GM21515 (cell line): ENCODE measurements around the gene ZNF277.
"Not testable (repeated sequence)": the region's sequence is repeated elsewhere in the genome, so short reads cannot be mapped to it uniquely, and the experiment has no call there.

Experiments used
- ATAC-seq: cut with Tn5 transposase; IDR thresholded peaks from one replicate; pipeline ENCODE4 v1.9.1; 2021; ENCODE audit not compliant: unreplicated experiment

Gene ZNF277

DNA sequence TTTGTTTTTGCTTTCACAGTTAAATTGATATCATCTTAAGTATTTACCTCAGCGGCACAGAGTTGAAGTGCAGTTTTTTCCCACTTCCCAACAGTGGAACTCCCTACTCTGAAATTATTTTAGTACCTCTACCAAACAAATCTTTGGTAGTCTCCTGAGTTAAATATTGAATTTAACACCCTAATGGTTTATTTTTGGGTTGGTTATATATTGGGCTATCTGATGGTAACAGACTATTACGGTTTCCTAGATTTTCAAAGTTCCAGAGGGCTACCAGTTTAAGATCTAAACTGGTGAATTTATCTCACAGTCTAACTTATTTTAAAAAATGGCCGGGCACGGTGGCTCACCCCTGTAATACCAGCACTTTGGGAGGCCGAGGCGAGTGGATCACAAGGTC, 1.3 kb downstream of the ZNF277 start:
- ATAC-seq = no peak

DNA sequence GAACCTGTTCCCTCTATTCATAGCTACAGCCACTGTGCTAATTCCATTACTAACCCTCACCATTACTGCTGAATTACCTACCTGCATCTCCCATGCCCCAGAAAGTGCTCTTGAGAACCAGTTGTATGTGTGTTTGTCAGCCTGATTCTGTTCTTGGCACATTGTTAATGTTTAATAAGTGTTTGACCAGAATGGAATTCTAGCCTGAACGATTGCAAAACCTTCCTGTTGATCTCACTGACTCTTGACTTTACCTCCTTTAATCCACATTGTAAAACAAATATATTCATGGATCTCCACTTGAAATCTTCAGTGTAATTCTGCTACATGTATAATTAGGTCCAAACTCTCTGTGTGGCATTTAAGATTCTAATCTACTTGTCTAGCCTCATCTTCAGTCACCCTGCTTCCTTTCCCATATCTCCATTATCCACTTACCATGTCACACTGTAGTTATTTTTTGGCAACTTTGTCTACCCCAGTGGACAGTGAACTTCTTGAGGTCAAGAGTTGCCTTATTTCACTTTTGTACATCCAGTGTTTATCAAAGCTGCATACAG, 4.9 kb downstream of the ZNF277 start:
- no peak for ATAC-seq

DNA sequence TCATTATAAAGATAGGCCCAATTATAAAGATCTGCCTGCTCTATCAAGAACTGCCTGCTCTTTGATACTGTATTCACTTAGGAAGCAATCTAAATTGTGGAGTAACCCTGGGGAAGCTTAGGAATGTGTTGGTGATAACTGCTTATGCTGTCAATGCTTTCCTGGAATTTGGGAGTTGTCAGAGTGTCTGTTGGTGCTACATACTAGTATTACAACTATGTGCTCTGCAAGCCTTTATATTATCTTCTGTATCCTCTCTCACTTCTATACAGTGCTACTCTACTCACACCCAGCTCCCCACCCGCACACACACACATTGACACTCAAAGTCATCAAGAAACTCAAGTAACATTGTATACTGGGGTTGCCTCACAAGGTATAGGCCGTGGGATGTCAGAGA, 6.1 kb downstream of the ZNF277 start:
- ATAC-seq = no peak

DNA sequence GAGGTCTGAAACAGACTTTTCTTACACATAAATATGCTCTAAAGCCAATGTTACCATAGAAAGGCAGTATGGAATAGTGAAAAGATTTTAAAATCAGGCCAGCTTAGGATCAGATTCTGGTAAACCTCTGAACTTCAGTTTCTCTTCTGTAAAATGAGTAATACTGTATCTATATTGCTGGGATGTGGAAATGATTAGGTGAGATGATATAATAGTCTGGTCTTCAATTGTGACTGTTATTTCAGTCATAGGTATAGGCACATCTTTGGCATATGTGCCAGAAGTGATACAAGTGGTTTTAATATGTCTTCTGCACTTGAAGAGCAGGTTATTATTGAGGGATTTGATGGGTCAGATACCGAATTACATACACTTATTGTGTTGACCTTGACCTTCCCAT, 7.2 kb downstream of the ZNF277 start:
- ATAC-seq = no peak

DNA sequence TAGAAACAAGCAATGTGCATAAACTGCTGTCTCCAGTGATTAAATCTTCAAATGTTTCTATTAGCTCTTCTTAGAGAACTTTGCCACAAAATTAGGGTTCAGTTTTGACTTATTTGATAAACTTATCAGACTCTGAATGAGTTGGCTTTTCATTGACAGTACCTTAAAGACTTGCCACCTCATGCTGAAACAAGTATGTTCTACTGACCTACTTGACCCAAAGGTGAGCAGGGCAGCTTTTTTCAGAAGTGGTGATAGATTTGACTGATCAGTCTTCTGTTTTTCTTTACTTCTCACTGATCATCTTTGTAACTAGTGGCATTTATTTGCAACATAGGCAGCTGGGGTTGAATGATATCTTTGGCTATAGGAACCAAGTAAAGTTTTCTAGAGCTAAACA, 7.8 kb downstream of the ZNF277 start:
- ATAC-seq = no peak

DNA sequence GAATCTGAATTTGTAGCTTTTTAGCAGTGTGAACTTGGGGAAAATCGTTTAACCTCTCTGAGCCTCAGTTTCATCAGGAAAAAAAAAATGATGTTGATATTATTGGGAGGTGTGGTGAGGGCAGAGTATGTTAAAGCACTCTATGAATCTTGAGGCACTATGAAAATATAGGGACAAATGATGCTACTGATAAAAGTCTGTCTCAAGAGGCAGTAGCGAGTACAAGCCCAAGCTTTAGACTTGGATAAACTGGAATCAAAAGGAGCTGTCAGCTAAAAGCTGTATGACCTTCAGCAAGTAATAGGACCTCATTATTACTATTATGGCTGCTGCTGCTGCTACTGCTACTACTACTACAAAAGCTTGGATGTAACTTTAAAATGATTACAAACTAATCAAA, 8.4 kb downstream of the ZNF277 start:
- no peak for ATAC-seq

DNA sequence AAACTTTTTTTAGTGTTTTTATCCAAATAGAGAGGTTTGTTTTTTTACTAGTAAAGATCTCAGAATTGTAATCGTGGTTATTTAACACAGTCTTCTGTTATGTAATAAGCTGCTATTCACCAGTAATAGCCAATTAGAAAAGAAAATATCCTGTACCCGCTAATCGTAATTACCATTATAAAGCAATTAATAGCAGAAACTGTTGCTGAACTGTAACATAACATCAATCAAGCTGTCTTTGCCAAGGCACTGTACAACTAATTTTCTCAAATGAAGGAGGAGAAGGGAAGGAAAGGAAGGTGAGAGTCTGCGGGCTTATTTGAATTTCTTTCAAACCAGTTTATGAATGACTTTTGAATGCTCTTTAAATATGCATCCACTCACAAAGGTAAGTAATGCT, 9.3 kb downstream of the ZNF277 start:
- ATAC-seq = no peak

DNA sequence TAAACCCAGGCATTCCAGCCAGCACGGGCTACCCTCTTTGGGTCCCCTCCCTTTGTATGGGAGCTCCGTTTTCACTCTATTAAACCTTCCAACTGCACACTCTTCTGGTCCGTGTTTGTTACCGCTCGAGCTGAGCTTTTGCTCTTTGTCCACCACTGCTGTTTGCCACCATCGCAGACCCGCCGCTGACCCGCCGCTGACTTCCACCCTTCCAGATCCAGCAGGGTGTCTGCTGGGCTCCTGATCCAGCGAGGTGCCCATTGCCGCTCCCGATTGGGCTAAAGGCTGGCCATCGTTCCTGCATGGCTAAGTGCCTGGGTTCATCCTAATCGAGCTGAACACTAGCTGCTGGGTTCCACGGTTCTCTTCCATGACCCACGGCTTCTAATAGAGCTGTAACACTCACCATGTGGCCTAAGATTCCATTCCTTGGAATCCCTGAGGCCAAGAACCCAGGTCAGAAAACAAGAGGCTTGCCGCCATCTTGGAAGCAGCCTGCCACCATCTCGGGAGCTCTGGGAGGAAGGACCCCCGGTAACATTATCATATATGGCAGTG, 14.5 kb downstream of the ZNF277 start:
- no peak for ATAC-seq

DNA sequence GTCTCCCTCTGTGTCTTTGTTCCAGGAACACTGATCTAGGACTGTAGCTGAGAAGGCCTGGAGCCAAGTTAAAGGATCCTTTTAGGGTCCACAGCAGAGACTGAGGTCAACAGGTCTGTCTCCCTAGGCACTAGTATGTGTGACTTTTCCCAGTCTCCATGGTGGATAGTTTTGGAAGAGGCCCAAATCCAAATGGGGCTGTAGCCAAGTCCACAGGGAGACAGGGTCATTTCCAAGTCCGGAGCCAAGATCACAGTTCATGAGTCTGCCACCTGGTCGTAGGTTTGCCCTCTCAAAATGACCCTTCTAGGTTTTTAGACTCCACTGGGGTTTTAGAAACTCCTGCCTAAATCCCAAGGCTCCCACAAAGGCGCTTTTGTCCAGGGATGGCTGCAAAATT, 16.8 kb downstream of the ZNF277 start:
- ATAC-seq = no peak

DNA sequence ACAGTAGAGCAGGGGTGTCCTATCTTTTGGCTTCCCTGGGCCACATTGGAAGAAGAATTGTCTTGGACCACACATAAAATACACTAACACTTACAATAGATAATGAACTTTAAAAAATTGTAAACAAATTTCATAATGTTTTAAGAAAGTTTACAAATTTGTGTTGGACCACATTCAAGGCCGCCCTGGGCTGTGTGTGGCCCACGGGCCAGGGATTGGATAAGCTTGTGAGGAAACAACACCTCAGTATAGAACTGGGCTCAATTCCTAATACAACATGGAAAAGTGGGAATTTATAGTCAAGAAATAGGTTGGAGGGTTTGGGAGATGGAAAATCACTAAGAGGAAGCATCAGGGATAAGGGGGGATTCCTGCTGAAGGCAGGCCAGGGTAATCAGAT, 17.7 kb downstream of the ZNF277 start:
- no peak for ATAC-seq

DNA sequence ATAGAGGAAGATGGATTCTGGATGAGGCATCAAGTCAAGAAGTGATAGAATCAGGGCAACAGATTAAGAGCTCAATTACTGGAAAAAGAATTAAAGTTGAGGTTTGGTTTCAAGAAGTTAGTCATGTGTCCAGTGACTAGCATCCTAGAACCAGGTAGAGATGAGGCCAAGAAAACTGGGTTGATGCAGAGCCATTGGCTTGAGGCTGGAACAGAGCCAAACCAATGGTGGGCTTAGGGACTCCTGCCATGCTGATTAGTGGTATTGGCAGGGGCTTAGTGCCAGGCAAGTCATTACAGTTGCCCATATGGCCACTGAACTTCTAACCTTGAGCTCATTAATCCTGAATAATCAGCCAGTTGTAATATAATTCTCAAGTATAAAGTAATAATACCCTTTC, 18.5 kb downstream of the ZNF277 start:
- ATAC-seq = no peak

DNA sequence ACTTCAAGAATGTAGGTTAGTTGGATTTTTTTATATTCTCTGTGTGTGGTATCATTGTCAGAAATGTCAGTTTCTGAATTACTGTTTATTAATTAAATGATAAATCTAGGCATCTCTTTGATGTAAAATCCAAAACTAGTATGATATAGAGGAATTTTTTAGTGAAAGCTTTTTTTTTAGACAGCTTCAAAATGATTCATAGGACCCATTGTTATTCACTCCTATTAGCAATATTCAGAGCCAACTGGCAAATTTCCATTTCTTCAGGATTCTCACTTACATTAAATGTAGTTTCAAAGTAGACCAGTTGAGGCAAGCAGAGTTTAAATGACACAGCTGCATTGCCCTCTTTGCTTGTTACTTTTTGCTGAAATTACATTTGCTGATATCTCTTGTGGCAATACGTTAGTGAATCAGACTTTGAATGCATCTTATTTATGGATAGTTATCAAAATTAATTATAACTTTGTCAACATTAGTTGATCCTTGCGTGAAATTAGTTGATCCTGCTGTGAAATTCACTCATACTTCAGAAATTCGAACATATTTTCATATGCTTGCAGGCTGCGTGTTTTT, 20.3 kb downstream of the ZNF277 start:
- ATAC-seq = no peak

DNA sequence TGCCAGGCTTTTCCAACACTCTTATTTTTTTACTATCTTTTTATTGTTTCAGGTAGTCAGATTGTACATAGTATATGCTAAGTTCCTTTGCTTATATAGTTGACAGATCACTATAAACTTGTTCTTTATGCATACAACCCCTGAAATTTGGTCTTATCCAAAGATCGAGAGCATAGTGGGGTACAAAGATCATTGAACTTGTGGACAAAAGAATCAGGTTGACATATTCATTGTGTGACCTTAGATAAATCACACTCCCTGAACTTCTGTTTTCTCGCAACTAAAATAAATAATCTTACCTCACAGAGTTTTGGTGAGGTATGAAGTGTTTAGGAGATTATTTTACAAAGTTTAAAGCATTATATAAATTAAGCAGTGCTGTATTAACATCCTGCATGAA, 22.1 kb downstream of the ZNF277 start:
- ATAC-seq = no peak

DNA sequence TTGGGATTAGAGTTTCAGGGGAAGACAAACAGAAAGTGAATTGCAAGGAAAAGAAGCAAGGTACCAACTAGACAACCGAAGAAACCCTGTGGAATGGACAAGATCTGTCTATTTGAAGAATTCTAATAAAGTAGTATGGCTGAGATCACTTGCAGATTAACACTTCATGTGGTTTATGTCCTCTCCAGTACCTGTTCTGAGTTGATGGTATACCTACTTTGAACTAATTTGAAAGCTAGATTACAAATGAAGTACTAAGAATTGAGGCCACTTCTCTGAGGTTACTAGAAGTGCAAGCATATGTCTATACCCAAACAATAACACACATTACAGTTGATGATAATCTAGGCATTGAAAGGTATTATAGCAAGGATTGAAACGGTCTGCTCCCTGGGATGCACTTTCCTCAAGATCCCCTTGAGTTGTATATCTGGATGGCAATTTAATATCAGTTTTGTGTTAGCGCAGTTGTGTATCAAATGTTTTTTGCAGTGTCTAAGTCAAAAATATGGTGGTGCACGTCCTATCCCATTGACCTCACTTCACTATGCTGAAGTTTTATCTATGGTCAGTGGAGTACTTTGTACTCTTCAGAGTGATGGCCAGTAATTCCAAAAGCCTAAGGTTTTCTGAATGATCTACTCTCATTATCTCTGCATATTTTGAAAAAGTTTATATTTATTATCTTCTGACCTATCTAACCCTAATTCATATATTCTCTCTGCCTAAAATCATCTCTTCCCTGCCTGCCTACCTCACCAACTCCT, 25.9 kb downstream of the ZNF277 start:
- no peak for ATAC-seq

DNA sequence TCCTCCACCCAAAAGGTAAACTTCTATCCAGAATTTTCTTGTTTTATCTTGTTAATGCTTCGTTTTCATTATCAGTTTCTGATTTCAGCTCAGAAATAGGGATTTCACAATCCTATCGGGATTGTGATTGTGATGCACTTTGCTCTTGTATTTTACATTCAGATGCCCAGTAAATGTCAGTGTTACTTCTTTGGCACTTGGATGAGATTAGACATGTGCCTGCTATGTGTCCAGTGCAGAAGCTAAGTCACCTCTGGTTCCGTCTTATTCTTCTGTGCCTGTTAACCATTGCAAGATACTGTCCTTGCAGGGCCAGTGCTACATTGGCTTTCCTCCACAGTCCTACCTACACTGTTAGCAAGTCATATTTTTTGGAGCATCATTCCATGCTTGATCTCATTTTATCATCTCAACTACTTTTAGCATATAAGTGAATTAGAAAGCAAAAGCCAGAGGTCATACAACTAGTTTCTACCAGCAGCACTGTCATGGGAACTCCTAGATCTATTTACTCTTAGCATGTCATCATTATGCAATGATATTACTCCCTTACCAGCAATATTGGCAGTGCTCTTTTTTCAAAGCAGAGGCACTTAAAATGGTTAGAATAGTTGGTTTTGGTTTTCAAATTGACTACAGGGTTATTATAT, 26.7 kb downstream of the ZNF277 start:
- no peak for ATAC-seq

DNA sequence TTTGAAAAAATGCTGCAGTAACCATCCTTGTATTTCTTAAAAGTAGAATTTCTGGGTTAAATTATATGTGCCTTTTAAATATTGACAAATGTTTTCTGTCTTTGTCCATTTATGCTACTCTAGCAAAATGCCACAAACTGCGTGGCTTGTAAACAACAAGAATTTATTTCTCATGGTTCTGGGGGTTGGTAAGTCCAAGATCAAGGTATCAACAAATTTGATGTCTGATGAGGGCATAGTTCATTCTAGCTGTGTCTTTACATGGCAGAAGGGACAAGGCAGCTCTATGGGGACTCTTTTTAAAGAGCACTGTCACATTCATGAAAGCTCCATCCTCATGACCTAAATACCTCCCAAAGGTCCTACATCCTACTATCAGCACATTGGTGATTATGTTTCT, 27.7 kb downstream of the ZNF277 start:
- no peak for ATAC-seq

DNA sequence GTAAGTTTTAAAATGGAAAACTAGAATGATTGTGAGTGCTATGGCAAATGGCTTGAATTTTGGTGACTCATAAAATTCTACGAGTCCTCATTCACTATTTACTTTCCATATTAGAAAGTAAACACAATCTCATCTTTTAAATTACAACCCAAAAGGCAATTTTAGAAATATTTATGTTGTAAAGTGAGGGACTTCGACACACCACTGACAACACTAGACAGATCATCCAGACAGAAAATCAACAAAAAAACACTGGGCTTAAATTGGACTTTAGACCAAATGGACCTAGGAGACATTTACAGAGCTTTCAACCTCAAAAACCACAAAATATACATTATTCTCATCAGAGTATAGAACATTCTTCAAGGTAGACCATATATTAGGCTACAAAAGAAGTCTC, 30.1 kb downstream of the ZNF277 start:
- no peak for ATAC-seq

DNA sequence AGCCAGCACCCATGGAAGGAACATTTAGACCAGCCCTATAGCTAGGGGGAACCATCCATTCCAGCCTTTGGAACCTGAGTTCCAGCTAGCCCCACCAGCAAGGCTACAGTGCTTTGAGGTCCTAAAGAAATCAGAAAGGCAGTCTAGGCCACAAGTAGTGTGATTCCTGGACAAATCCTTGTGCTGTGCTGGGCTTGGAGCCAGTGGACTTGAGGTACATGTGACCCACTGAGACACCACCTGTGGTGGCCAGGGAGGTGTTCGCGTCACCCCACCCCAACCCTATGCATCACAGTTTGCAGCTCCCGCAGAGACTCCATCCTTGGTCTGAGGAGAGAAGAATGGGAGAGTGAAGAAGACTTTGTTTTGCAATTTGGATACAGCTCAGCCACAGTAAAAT, 31.8 kb downstream of the ZNF277 start:
- no peak for ATAC-seq

DNA sequence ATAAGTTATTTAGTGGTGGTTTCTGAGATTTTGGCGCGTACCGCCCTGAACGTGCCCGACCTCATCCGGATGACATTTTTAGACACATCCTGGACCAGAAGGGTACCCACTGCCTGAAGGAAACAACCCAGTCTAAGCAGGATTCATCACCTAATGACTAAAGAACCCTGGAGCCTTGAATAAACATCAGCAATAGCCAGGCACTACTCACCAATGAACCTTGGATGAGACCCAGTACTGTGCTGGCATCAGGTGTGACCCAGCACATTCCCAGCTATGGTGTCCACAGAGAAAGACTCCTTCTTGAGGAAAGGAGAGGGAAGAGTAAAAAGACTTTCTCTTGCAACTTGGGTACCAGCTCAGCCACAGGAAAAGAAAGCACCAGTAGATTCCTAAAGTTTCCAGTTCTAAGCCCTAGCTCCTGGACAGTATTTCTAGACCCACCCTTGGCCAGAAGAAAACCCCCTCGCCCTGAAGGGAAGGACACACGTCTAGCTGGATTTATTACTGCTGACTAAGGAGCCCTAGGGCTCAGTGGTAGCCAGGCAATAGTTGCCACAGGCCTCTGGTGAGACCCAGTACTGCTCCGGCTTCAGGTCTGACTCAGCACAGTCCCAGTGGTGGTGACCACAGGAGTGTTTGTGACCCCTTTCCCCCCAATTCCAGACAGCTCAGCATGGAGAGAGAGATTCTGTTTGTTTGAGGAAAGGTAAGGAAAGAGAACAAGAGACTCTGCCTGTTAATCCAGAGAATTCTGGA, 32.5 kb downstream of the ZNF277 start:
- no peak for ATAC-seq

DNA sequence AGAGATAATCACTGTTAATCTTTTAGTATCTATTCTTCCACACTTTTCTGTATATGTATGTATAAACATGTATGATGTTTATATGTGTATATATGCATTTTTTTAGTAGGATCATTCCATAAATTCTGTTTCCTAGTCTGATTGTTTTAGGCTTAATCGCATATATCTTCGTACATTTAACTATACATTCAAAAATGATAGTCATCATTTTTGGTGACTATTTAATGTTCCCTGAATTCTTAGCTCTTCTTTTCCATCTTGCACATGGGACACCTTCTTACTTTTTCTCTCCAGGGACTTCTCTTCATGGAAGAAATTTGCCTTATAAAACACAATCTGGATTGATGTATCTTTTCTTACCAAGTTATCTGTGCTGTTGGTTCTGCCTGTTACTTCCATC, 42.1 kb downstream of the ZNF277 start:
- ATAC-seq = no peak

DNA sequence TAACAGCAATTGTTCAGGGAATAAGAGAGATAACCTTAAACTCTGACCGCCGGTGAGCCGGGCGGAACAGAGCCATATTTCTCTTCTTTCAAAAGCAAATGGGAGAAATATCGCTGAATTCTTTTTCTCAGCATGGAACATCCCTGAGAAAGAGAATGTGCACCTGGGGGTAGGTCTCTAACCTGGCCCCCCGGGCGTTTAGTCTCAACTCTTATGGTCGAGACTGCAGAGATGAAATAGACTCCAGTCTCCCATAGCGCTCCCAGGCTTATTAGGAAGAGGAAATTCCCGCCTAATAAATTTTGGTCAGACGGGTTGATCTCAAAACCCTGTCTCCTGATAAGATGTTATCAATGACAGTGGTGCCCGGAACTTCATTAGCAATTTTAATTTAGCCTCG, 43.5 kb downstream of the ZNF277 start:
- ATAC-seq = not testable (repeated sequence)
